B cell (primary cell): Measurements from ENCODE around the gene APBA2. TPM values are rescaled to one million over a fixed set of nuclear protein-coding genes. Genes with fewer than 3 reads are reported as not detected.

ENCODE experiments used
- ATAC-seq: fragments of 200-7000 bp; cut with Tn5 transposase; one replicate; pipeline ENCODE4 v1.10.0; 2021; ENCODE audit warnings: low read depth, mild to moderate bottlenecking, moderate number of reproducible peaks, moderate library complexity
- CTCF ChIA-PET: fragments of 350-600 bp; sonication (Branson Sonifier 250); formaldehyde crosslinking; loops from one replicate; lab custom pipeline; 2021; ENCODE audit warnings: antibody characterized with exemption, inconsistent platforms; lab: Charles Lee
- POLR2A ChIA-PET: fragments of 350-600 bp; sonication (Branson Sonifier 250); formaldehyde crosslinking; loops from one replicate; lab custom pipeline; 2021; ENCODE audit warnings: antibody characterized with exemption; lab: Charles Lee
- DNase-seq: peaks from one replicate; pipeline ENCODE4 v3.0.0; 2013
- H2AFZ ChIP-seq: 2 replicates; pipeline ENCODE4 v1.6.1; 2012; ENCODE audit warnings: mild to moderate bottlenecking, low read depth, low read length; ENCODE audit not compliant: insufficient read depth, poor library complexity, severe bottlenecking
- H3K27ac ChIP-seq, 2 donors: 1 replicate in 1 of 2; 2 replicates in 1 of 2; pipeline ENCODE4 v1.5.1; 2012 to 2013; ENCODE audit warnings: low read length in 2 of 2, mild to moderate bottlenecking in 2 of 2, moderate library complexity in 1 of 2
- H3K27me3 ChIP-seq, 4 experiments: fragments of 200-600 bp in 1 of 4; sonication (generic) in 1 of 4; replicated peaks in 1 of 4; 1 replicate in 2 of 4; 2 replicates in 2 of 4; pipeline versions ENCODE4 v1.6.1 to v1.7.0; 2013 to 2016; ENCODE audit warnings: low read length in 3 of 4, mild to moderate bottlenecking in 2 of 4, mixed read lengths in 1 of 4, moderate library complexity in 1 of 4; ENCODE audit not compliant: insufficient read depth in 4 of 4, control insufficient read depth in 3 of 4; ENCODE audit errors: control extremely low read depth in 1 of 4
- H3K36me3 ChIP-seq, 2 experiments: replicated peaks in 1 of 2; 1 replicate in 1 of 2; 2 replicates in 1 of 2; pipeline versions ENCODE4 v1.6.1 to v1.7.1; 2013; ENCODE audit warnings: low read length in 1 of 2; ENCODE audit not compliant: insufficient read depth in 2 of 2, control insufficient read depth in 1 of 2; ENCODE audit errors: control extremely low read depth in 1 of 2, extremely low read depth in 1 of 2
- H3K4me1 ChIP-seq, 2 donors: fragments of 200-600 bp in 1 of 2; sonication (generic) in 1 of 2; 1 replicate in 1 of 2; 2 replicates in 1 of 2; pipeline versions ENCODE4 v1.5.1 to v1.6.1; 2013 to 2017; ENCODE audit warnings: low read length in 2 of 2; ENCODE audit not compliant: control insufficient read depth in 2 of 2, insufficient read depth in 2 of 2
- H3K4me2 ChIP-seq: replicated peaks from 2 replicates; pipeline ENCODE3; 2012; ENCODE audit warnings: mild to moderate bottlenecking, low read depth, low read length; ENCODE audit not compliant: poor library complexity, severe bottlenecking
- H3K4me3 ChIP-seq, 5 experiments: fragments of 200-600 bp in 1 of 5; sonication (generic) in 1 of 5; 1 replicate in 3 of 5; 2 replicates in 2 of 5; pipeline versions ENCODE4 v1.5.1 to v1.7.0; 2011 to 2016; ENCODE audit warnings: low read length in 4 of 5, mild to moderate bottlenecking in 4 of 5, low read depth in 2 of 5, control low read depth in 1 of 5, moderate library complexity in 1 of 5; ENCODE audit not compliant: insufficient read depth in 1 of 5; ENCODE audit errors: control extremely low read depth in 1 of 5, extremely low read depth in 1 of 5
- H3K79me2 ChIP-seq: fragments of 200-600 bp; sonication (generic); one replicate; pipeline ENCODE4 v1.6.0; 2016; ENCODE audit warnings: low read length; ENCODE audit not compliant: control insufficient read depth, insufficient read depth
- H3K9ac ChIP-seq: fragments of 200-600 bp; sonication (generic); 2 replicates; pipeline ENCODE4 v1.6.1; 2017; ENCODE audit warnings: mild to moderate bottlenecking, low read length, moderate library complexity
- H3K9me3 ChIP-seq, 3 donors: one replicate each; pipeline versions ENCODE4 v1.6.1 to v1.7.1; 2013; ENCODE audit warnings: low read length in 2 of 3; ENCODE audit not compliant: control insufficient read depth in 2 of 3, insufficient read depth in 1 of 3; ENCODE audit errors: control extremely low read depth in 1 of 3
- H4K20me1 ChIP-seq: 2 replicates; pipeline ENCODE4 v1.6.0; 2012; ENCODE audit warnings: mild to moderate bottlenecking, low read length; ENCODE audit not compliant: insufficient read depth, control insufficient read depth, poor library complexity, severe bottlenecking
- H3K27ac Mint-ChIP-seq: one replicate; pipeline ENCODE4 v1.8.0; 2021; ENCODE audit warnings: mixed read lengths
- H3K27me3 Mint-ChIP-seq: one replicate; pipeline ENCODE4 v1.8.0; 2021; ENCODE audit warnings: mixed read lengths
- H3K4me1 Mint-ChIP-seq: one replicate; pipeline ENCODE4 v1.8.0; 2021; ENCODE audit warnings: mixed read lengths
- H3K4me3 Mint-ChIP-seq: one replicate; pipeline ENCODE4 v1.8.0; 2021; ENCODE audit warnings: mixed read lengths
- H3K9me3 Mint-ChIP-seq: one replicate; pipeline ENCODE4 v1.8.0; 2022; ENCODE audit warnings: mixed read lengths; ENCODE audit not compliant: insufficient read depth
- CTCF ChIP-seq: fragments of 200-600 bp; IDR thresholded peaks from one replicate; pipeline ENCODE4 v1.8.0; 2022; ENCODE audit warnings: antibody characterized with exemption, mild to moderate bottlenecking
- EZH2 ChIP-seq: IDR thresholded peaks from 2 replicates; pipeline ENCODE4 v1.6.1; 2012; ENCODE audit warnings: borderline replicate concordance, low read depth, mild to moderate bottlenecking, moderate library complexity, low read length; ENCODE audit not compliant: insufficient read depth, poor library complexity, severe bottlenecking
- WGBS: methylation state at CpG from one replicate; pipeline ENCODE4 v1.1.5; 2013; ENCODE audit warnings: missing lambda C conversion rate; ENCODE audit not compliant: insufficient coverage; 5-methylcytosine and 5-hydroxymethylcytosine counted together
- intact Hi-C: fragments of 100-400 bp; cut with micrococcal nuclease; formaldehyde crosslinking; loops from one replicate; pipeline ENCODE4 v1.10.0; 2022
- polyA plus RNA-seq: library from polyadenylated mRNA; depleted of rRNA; stranded (reverse); fragments of >200 nt; gene quantifications from 2 replicates; pipeline ENCODE4 v1.2.3, GENCODE V29; 2012
- total RNA-seq, 2 donors: library from RNA; stranded (reverse); fragments of 120-200 nt in 1 of 2; gene quantifications; 1 replicate in 1 of 2; 2 replicates in 1 of 2; pipeline versions ENCODE4 v1.2.3 to v1.2.4, GENCODE V29; 2013 to 2022

APBA2 gene
- total and polyA plus RNA-seq, 2 donors (not counting 1 experiment from before 2014, with no cell fraction given): 0.19 TPM; not detected in 1

GRCh38 chr15:29087521-29088285 is 201.9 kb downstream of the APBA2 start:
- no peaks in the 10 kb centered on the region for H3K9me3 Mint-ChIP-seq
- H3K4me3 Mint-ChIP-seq: no peak overlapping the region
- CTCF ChIA-PET: no interaction called here
- no peak overlapping the region for H3K4me2 ChIP-seq
- peaks cover 3% of the 10 kb centered on the region for H3K27me3 Mint-ChIP-seq
- H3K79me2 ChIP-seq: no peaks in the 10 kb centered on the region
- POLR2A ChIA-PET: no interaction called here
- TF ChIP-seq EZH2: no peak
- TF ChIP-seq CTCF: no peak
- H3K9ac ChIP-seq: no peak overlapping the region
- H3K9me3 ChIP-seq: peaks cover 0 to 7% (median 1%) of the 10 kb centered on the region in 3 donors
- no peak overlapping the region for H3K27ac Mint-ChIP-seq
- no peak overlapping the region for H3K4me3 ChIP-seq
- H4K20me1 ChIP-seq: no peaks in the 10 kb centered on the region
- H3K36me3 ChIP-seq: no peaks in the 10 kb centered on the region
- H3K27ac ChIP-seq: no peak overlapping the region
- H3K4me1 Mint-ChIP-seq: no peaks in the 10 kb centered on the region
- no peak overlapping the region for H2AFZ ChIP-seq
- WGBS: 87% methylated on average over 16 of the region's 16 CpGs
- DNase-seq: no peak
- H3K27me3 ChIP-seq: no peaks in the 10 kb centered on the region
- no peaks in the 10 kb centered on the region for H3K4me1 ChIP-seq
- intact Hi-C loops: no loop called here
- ATAC-seq: no peak

GRCh38 chr15:29088666-29089065 is 202.9 kb downstream of the APBA2 start:
- no peaks in the 10 kb centered on the region for H4K20me1 ChIP-seq
- peaks cover 0 to 12% (median 1%) of the 10 kb centered on the region in 3 donors for H3K9me3 ChIP-seq
- H3K27me3 Mint-ChIP-seq: peaks cover 3% of the 10 kb centered on the region
- POLR2A ChIA-PET: no interaction called here
- H3K36me3 ChIP-seq: no peaks in the 10 kb centered on the region
- CTCF ChIA-PET: no interaction called here
- H3K4me3 ChIP-seq: no peak overlapping the region
- WGBS: 94% methylated on average over 5 of the region's 5 CpGs
- H3K27me3 ChIP-seq: no peaks in the 10 kb centered on the region
- H3K4me1 ChIP-seq: no peaks in the 10 kb centered on the region
- no peaks in the 10 kb centered on the region for H3K4me1 Mint-ChIP-seq
- no peak overlapping the region for H2AFZ ChIP-seq
- H3K79me2 ChIP-seq: no peaks in the 10 kb centered on the region
- no peak overlapping the region for H3K4me3 Mint-ChIP-seq
- no peak overlapping the region for H3K9ac ChIP-seq
- no peak overlapping the region for H3K27ac ChIP-seq
- ATAC-seq: no peak
- H3K9me3 Mint-ChIP-seq: no peaks in the 10 kb centered on the region
- H3K4me2 ChIP-seq: no peak overlapping the region
- intact Hi-C loops: no loop called here
- no peak overlapping the region for H3K27ac Mint-ChIP-seq
- no peak for DNase-seq
- TF ChIP-seq CTCF (no peak), EZH2 (no peak)
